Right lobe of liver (tissue), 4 donors: ENCODE measurements around the gene UCP2.

Experiments used
- POLR2A ChIP-seq: fragments of 450-650 bp; IDR thresholded peaks from one replicate; pipeline ENCODE4 v1.6.1; 2017; ENCODE audit warnings: antibody characterized with exemption, mild to moderate bottlenecking
- TF ChIP-seq, protein P1 (sequence below), 4 donors: fragments of 200-600 bp in 3 of 4; fragments of 450-650 bp in 1 of 4; IDR thresholded peaks; one replicate each; pipeline versions ENCODE4 v1.5.1 to v1.8.0; 2016 to 2022; ENCODE audit warnings: antibody characterized with exemption in 4 of 4, mild to moderate bottlenecking in 2 of 4
- donor health status: DM: no; HTN: no; CAD: no.
- donor health status: DM: no; HTN: no; CAD: no.
- donor health status: DM: no; HTN: yes; CAD: no.

- TF ChIP-seq, protein P1, sequence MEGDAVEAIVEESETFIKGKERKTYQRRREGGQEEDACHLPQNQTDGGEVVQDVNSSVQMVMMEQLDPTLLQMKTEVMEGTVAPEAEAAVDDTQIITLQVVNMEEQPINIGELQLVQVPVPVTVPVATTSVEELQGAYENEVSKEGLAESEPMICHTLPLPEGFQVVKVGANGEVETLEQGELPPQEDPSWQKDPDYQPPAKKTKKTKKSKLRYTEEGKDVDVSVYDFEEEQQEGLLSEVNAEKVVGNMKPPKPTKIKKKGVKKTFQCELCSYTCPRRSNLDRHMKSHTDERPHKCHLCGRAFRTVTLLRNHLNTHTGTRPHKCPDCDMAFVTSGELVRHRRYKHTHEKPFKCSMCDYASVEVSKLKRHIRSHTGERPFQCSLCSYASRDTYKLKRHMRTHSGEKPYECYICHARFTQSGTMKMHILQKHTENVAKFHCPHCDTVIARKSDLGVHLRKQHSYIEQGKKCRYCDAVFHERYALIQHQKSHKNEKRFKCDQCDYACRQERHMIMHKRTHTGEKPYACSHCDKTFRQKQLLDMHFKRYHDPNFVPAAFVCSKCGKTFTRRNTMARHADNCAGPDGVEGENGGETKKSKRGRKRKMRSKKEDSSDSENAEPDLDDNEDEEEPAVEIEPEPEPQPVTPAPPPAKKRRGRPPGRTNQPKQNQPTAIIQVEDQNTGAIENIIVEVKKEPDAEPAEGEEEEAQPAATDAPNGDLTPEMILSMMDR (IDR thresholded peaks at IDR 0.05) = no peak
- TF ChIP-seq POLR2A = no peak
These were observed 13.6 kb upstream of the UCP2 start for GRCh38 chr11:73996161-73996747.
